ENCODE results near the gene NRXN2. TPM values are rescaled to one million over a fixed set of nuclear protein-coding genes. Genes with fewer than 3 reads are reported as not detected.

The NRXN2 gene
- total RNA-seq, 2 experiments from 2014 or later: 0.07 to 0.22 TPM

DNA sequence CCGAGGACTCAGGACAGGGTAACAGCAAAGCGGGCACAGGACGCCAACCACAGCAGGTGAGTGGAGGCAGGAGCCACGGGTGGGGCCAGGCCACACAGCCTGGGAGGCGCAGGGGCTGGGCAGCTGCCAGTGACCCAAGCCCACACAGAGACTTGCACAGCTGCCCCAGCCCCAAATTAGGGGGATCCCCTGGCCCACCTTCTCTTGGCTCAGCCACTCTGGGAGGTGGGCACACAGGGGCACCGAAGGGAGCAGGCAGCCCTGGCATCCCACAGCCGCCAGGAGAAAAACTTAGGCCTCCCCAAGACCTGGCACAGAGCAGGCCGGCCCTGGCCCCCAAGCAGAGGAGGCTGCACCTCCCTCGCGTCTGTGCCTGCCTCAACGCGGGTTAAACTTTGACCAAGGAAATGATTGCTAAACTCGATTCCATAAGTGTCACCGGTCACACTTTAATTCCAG lies 132.2 kb downstream of the NRXN2 start, which contains the start of gene SLC22A12:
TSS of gene SLC22A12 (plus strand) at position 458 of the 459 bp plus-strand sequence. CDS start 337 bp downstream, outside the sequence.
- TF ChIP-seq, protein P1, sequence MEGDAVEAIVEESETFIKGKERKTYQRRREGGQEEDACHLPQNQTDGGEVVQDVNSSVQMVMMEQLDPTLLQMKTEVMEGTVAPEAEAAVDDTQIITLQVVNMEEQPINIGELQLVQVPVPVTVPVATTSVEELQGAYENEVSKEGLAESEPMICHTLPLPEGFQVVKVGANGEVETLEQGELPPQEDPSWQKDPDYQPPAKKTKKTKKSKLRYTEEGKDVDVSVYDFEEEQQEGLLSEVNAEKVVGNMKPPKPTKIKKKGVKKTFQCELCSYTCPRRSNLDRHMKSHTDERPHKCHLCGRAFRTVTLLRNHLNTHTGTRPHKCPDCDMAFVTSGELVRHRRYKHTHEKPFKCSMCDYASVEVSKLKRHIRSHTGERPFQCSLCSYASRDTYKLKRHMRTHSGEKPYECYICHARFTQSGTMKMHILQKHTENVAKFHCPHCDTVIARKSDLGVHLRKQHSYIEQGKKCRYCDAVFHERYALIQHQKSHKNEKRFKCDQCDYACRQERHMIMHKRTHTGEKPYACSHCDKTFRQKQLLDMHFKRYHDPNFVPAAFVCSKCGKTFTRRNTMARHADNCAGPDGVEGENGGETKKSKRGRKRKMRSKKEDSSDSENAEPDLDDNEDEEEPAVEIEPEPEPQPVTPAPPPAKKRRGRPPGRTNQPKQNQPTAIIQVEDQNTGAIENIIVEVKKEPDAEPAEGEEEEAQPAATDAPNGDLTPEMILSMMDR (IDR thresholded peaks at IDR 0.05): no peak
- intact Hi-C loops (cut with micrococcal nuclease): no loop called here
- no peak for DNase-seq
- no peaks in the 10 kb centered on the region for H3K36me3 Mint-ChIP-seq (ENCODE audit: low read depth)
- H3K27ac Mint-ChIP-seq: no peak within 1 kb of the TSS
- H3K9me3 Mint-ChIP-seq: peaks cover 12% of the 10 kb centered on the region
- CTCF ChIA-PET: no interaction called here
- no peaks in the 10 kb centered on the region for H3K4me1 Mint-ChIP-seq (ENCODE audit: low read depth)
- POLR2A ChIA-PET: interaction anchor here (0.6 kb wide), 1 partner anchor 16 kb away, joined by 3 read pairs; no protein-coding TSS in a partner anchor
- ATAC-seq: no peak
- H3K4me3 Mint-ChIP-seq: no peak within 1 kb of the TSS
- H3K27me3 Mint-ChIP-seq: peaks cover 8% of the 10 kb centered on the region

DNA sequence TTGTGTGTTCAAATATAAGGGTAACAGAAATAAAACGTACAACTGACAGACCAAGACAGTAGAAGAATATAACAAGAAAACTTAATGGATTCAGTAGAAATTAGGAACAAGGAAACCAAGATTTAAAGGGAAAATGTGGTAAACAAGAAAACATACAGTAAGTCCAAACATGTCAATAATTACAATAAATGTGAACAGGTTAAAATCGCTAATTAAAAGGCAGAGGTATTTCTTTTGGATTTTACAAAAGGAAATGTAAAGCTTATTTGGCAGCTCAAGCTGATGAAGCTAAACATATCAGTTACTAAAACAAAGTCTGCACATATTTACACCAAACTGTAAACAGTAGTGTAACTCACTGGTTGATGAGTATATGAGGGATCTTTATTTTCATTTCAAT lies 134.3 kb downstream of the NRXN2 start:
- Mint-ChIP-seq H3K36me3 (ENCODE audit: low read depth) (no peaks in the 10 kb centered on the region), H3K9me3 (peaks cover 12% of the 10 kb centered on the region), H3K27ac (no peak overlapping the region), H3K27me3 (peaks cover 8% of the 10 kb centered on the region), H3K4me1 (ENCODE audit: low read depth) (no peaks in the 10 kb centered on the region), H3K4me3 (no peak overlapping the region)
- intact Hi-C loops (cut with micrococcal nuclease): no loop called here
- TF ChIP-seq, protein P1 (IDR thresholded peaks at IDR 0.05): no peak
- ATAC-seq (no peak), DNase-seq (no peak)
- ChIA-PET CTCF (interaction anchor here (1.3 kb wide), 1 partner anchor 140 kb away, joined by 4 read pairs; no protein-coding TSS in a partner anchor), POLR2A (no interaction called here)

DNA sequence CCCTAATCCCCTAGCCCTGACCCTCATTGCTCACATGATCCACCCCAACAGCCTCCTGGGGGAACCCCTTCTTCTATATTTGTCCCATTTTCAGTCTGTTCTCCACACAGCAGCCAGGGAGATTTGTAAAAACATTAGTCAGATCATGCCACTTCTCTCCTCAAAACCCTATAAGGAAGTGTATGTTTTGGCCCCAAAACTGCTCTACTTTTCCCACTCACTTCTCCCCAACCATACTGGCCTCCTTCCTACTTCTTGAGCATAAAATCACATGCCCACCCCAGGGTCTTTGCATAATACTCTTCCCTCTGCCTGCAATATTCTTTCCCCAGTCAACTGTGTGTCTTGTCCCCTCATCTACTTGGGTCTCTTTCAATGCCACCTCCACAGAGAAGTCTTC lies 136.6 kb downstream of the NRXN2 start:
- no peak for DNase-seq
- no peak for ATAC-seq
- Mint-ChIP-seq H3K27ac (no peak overlapping the region), H3K36me3 (ENCODE audit: low read depth) (no peaks in the 10 kb centered on the region), H3K9me3 (peaks cover 12% of the 10 kb centered on the region), H3K27me3 (peaks cover 8% of the 10 kb centered on the region), H3K4me3 (no peak overlapping the region), H3K4me1 (ENCODE audit: low read depth) (no peaks in the 10 kb centered on the region)
- intact Hi-C loops (cut with micrococcal nuclease): no loop called here
- POLR2A ChIA-PET: no interaction called here
- TF ChIP-seq, protein P1 (IDR thresholded peaks at IDR 0.05): no peak
- CTCF ChIA-PET: no interaction called here

DNA sequence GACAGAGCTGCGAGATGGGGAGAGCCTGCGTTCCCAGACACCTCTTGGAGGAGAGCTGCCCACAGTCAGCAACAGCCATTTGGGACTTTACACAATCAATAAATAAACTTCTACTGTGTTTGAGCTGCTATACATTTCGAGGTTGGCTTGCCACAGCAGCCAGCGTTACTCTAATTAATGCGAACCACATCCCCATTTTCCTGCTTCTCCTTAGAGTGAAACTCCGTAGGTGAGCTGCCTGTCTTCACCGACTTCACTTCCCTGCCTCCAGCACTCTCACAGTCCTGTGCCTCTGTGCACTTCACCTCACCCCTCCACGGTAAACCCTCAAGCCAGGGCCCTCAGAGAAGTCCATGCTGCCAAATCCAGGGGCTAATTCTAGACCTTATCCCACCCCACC lies 137.8 kb downstream of the NRXN2 start:
- H3K27me3 Mint-ChIP-seq: peaks cover 8% of the 10 kb centered on the region
- TF ChIP-seq, protein P1 (IDR thresholded peaks at IDR 0.05): no peak
- H3K4me1 Mint-ChIP-seq (ENCODE audit: low read depth): no peaks in the 10 kb centered on the region
- H3K36me3 Mint-ChIP-seq (ENCODE audit: low read depth): no peaks in the 10 kb centered on the region
- intact Hi-C loops (cut with micrococcal nuclease): no loop called here
- CTCF ChIA-PET: interaction anchor here (0.7 kb wide), 1 partner anchor 67 kb away, joined by 4 read pairs; no protein-coding TSS in a partner anchor
- no peak for ATAC-seq
- no peak overlapping the region for H3K27ac Mint-ChIP-seq
- peaks cover 12% of the 10 kb centered on the region for H3K9me3 Mint-ChIP-seq
- POLR2A ChIA-PET: no interaction called here
- no peak overlapping the region for H3K4me3 Mint-ChIP-seq
- no peak for DNase-seq

DNA sequence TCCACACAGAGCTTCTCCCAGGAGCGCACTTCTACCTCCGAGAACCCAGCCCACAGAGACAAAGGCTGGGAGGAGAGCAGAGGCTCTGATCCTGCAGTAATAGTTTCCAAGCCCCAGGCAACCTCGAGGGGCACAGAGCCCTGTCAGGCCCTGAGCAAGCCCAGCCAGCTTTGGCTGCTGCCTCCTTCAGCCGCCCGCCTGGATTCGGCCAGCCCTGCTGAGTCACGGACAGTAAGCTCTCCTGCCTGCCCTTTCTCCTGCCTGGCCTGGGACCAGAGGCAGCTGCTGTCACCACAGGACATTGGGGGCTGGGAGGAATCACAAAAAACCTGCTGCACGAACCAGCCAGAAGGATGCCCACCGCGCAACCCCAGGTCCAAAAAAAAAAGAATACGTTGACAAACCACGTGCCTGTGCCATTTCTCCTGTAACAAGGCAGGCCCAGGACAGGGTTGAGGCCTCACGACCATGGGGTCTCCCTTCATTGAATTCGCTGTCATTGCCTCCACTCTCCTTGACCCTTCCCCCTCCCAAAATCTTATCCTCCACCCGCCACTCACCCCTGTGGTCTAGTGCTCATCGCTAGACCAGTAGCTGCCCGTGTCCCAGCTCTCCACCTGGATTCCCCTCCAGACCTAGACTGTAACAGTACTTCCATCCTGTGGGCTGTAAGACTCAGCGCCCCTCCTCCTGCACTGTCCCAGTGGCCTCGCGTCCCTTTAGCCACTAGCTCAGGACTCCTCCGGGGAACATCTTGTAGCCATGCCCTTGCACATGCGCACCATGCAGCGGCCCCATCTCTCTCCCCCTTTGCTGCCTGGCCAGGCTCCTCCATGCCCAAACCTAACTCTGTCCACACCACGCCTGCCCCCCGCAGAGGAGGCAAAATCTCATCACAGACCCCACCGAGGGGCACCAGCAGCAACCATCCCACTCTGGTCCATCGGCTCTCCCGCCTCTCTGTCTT lies 139.4 kb downstream of the NRXN2 start:
- Mint-ChIP-seq H3K4me3 (no peak overlapping the region), H3K9me3 (peaks cover 9% of the 10 kb centered on the region), H3K4me1 (ENCODE audit: low read depth) (no peaks in the 10 kb centered on the region), H3K27me3 (peaks cover 7% of the 10 kb centered on the region), H3K36me3 (ENCODE audit: low read depth) (no peaks in the 10 kb centered on the region), H3K27ac (no peak overlapping the region)
- ATAC-seq (no peak), DNase-seq (no peak)
- ChIA-PET POLR2A (no interaction called here), CTCF (no interaction called here)
- TF ChIP-seq, protein P1 (IDR thresholded peaks at IDR 0.05): no peak
- intact Hi-C loops (cut with micrococcal nuclease): no loop called here
